NCI-H2227 (cell line): ENCODE data around the gene REEP3.
A peak's percentile ranks its signal among the peaks of the same experiment; 100 is the strongest.
"Not testable (repeated sequence)": the region's sequence is repeated elsewhere in the genome, so short reads cannot be mapped to it uniquely, and the experiment has no call there.

Source experiments
- DNase-seq: peaks from one replicate; lab custom pipeline; 2025; ENCODE audit not compliant: unreplicated experiment; lab: John Stamatoyannopoulos, UW

The REEP3 gene

DNA sequence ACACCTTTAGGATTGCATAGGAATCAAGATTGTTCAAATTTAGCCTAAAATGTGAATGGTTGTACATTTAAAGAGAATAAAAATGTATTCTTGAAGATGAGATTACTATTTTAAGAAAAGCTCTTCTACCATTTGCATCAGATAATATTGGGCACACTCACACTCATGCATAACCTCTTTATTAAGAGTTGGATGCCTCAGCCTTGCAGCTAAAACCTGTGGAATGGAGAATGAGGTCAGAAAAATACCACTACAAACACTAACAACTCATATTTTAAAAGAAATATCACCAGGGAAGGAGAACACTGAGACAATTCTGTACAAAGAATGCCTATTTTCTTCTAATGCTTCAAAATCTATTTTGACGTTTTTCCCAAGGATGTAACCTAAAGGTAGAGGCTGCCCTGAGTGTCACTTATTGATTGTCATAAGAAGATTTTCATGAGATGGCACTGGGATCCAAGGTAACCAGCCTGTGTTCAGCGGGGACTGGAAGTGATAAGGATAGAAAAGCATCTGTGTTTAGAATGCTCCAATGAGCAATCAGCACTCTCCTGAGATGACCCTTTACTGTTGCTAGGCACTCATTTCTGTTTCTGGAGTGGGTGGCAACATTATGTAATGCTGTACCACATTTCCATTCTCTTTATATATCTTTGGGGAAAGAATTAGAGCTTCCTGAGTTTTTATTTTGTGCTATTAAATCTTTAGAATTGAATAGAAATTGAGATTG lies 26.6 kb downstream of the REEP3 start:
- DNase-seq, result peak; percentile 70

- no peak for DNase-seq
These were observed 27.7 kb downstream of the REEP3 start for GRCh38 chr10:63548860-63549259.

DNA sequence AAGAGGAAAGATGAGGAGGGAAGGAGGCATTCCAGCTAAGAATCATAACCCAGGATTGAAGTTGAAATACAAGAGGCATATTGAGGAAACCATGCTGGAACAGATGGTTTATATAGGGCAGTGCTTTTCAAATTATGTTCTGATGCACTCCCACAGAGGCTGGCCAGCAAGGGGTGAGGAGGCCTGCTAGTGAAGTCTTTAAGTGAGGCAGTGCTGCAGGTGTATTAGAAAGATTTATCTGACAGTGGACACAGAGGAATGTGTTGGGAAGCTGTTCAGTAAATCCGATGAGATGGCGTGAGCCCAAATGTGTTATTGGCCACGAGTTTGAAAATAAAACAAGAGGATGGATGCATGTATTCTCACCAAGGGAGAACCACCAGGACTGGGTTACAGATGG lies 28.6 kb downstream of the REEP3 start:
- DNase-seq, result no peak

DNA sequence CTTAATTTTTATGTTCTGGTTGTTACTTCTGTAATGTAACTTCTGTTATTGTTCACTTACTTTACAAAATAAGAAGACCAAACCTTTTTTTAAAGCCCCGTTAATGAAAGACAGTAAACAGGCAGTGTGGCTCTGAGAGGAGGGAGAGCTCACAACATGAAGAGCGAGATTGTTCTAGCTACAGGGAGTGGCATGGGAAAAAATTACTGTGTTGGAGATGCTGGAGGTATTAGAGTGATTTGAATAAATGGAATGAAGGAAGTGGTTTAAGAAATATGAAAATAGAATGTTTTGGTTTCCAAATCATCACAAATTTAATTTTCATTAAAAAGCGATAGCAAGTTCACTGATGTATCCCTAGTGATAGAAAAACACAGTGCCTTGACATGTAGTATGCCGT lies 31.8 kb downstream of the REEP3 start:
- DNase-seq, result no peak

DNA sequence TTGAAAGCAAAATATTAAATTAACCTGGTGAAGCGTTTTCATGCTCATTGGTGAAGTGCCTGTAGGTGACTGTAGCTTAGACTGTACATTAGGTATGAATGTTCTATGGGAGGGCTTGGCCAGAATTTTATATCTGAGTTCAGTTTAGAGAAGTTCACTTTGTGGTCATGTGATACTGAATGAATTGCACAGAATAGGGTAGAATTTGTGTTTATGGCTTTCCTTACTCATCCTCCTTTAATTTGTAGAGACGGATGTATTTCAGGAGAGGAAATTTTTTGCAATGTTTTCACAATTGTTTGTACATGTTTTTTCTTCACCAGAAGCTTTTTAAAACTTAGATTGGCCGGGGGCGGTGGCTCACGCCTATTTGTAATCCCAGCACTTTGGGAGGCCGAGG lies 32.3 kb downstream of the REEP3 start:
- no peak for DNase-seq

- no peak for DNase-seq
These were observed 33.5 kb downstream of the REEP3 start for GRCh38 chr10:63554657-63555056.

- no peak for DNase-seq
These were observed 34.1 kb downstream of the REEP3 start for GRCh38 chr10:63555330-63555729.

GRCh38 chr10:63558132-63558784 lies 37.1 kb downstream of the REEP3 start:
- DNase-seq, result no peak

GRCh38 chr10:63561341-63561740 lies 40.1 kb downstream of the REEP3 start:
- DNase-seq, result no peak

GRCh38 chr10:63562391-63562790 lies 41.2 kb downstream of the REEP3 start:
- DNase-seq, result no peak

- no peak for DNase-seq
These were observed 41.7 kb downstream of the REEP3 start for GRCh38 chr10:63562857-63563256.

GRCh38 chr10:63563623-63564022 lies 42.4 kb downstream of the REEP3 start:
- no peak for DNase-seq

DNA sequence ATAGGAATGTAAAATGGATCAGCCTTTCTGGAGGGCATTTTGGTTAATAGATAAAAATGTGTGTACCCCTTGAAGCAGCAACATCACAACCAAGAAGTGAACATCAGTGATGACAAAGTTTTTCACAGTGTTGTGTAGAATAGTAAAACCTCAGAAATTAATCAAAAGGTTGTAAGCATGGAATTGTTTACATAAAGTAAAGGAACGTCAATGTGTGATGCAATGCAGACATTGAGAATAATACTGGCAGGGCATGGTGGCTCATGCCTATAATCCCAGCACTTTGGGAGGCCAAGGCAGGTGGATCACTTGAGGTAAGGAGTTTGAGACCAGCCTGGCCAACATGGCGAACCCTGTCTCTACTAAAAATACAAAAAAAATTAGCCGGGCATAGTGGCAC lies 43.5 kb downstream of the REEP3 start:
- not testable (repeated sequence) for DNase-seq

- peak; percentile 6 for DNase-seq
These were observed 52.0 kb downstream of the REEP3 start for GRCh38 chr10:63573068-63573697.

DNA sequence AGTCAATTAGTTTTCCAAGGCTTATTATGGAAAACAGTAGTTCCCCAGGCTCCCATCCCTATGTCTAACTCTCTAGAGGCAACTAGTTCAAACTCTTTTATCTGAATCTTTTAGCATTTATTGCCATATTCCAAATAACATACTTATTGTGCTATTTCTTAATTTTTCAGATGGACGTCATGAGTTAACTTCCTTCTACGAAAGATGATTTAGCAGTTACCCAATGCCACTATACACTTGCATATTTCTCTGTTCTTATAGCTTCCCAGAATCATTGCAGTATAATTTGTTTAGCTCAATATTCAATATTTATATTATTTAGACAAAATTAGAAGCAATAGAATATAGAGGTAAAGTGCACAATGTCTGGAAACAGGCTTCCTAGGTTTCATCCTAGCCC lies 52.8 kb downstream of the REEP3 start:
- no peak for DNase-seq

GRCh38 chr10:63576501-63576900 lies 55.3 kb downstream of the REEP3 start:
- DNase-seq, result no peak

- no peak for DNase-seq
These were observed 57.3 kb downstream of the REEP3 start for GRCh38 chr10:63578501-63578900.

DNA sequence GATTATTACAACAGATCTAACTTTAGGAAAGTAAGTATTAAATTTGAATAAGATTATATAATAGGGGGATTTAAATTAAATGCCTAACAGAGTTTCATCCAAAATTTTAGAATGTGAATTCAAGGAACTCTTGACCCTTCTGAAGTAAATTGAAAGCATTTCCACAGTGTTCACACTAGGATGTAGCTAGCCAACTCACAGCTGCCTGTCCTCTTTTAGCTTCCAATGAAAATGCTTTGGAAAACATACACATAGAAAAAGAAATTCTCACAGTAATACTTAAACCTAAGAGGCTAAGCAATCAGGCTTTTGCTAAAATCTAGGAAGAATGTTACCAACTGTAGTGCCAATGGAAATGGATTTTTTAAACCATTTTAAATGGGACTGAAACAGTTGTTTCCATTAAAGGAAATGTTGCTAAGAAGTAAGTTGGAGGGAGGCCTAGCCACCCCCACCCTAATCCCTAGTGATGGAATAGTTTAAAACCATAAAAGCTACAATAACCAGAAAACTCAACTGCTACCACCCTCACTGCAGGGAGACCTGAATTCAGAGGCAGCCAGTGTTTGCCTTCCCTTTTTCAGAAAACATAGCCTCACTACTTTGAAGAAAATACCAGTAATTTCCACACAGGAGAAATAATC lies 58.3 kb downstream of the REEP3 start:
- no peak for DNase-seq

GRCh38 chr10:63582690-63583089 lies 61.5 kb downstream of the REEP3 start:
- DNase-seq, result no peak

- DNase-seq, result no peak
These were observed 62.2 kb downstream of the REEP3 start for GRCh38 chr10:63583397-63583796.

DNA sequence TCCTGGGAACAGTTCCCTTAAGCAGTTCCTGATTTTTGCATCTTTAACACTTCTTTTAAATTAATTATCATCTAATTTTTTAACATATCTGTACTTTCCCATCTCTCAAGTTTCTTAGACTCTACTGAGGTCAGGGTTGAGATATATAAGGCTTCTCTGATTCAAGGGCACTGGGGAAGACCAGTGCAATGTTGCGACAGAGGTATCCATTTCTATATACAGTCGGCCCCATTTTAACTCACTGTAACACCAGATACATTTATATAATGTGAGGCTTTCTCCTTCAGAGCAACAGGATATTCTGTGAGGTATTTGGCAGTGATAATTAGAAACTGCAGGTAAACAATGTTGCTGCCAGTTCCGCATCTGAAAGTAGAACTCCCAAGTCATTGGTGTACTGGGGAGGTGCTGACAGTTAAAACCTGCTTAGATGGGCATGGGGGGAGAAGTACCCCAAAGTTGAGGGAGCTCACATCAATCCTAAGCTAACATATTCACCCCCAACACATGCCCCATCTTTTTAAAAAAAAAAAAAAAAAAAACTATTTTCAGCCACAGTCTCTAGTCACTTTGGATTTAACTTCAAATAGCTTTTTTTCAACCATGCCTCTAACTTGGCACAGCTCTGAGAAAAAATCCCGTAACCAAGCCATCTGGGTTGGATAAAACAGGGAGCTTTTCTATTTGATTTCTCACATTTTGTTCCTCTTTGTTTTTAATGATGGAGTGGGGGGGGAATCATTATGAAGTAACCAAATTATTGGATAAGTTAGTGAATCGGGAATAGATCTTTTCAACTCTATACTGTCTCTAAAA lies 62.9 kb downstream of the REEP3 start:
- DNase-seq, result no peak
